ENCODE data around the gene PNKP.
A peak's percentile ranks its signal among the peaks of the same experiment; 100 is the strongest.

Gene PNKP

GRCh38 chr19:49857061-49857837 is 10.1 kb downstream of the PNKP start:
- no peak for DNase-seq

- no peak for DNase-seq
These were observed 10.8 kb downstream of the PNKP start for GRCh38 chr19:49856574-49857021.

DNA sequence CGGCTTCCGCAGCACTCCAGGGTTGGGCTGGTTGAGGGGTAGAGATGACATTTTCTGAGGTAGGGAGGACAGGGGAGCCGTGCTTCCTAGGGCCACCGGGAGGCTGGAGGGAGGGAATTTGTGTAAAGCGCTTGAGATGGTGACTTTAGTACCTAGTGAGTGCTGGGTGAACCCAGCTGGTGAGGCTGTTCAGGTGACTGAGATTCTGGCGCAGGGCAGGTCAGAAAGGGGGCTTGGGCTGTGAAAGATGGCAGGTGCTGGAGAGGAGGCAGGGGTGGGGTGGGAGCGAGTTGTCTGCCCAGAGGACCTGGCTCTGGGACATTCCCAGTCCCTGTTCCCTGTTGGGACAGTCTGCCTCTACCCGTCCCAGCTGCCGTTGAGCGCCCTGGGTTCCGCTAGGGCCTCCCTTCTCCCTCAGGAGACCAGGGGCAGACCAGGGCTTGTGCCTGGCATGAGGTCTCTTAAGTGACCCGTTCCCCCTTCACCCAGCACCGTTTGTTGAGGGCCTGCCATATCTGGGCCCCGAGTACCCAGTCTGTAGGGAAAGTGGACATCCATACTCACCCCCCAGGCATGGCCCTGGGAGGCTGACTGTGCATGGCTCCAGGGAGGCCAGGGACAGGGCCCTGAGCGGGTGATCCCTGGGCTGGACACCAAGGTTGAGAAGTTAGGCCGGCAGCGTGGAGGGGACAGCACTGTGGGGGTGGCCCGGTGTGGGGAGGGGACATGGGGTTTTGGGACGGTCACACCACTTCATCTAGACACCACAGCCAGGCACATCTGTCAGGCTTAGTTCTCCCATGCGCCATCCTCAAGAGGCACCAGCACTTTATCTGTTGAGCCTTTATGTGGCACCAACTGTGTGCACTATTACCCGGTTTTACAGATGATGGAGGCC is 11.5 kb downstream of the PNKP start:
- no peak for DNase-seq

DNA sequence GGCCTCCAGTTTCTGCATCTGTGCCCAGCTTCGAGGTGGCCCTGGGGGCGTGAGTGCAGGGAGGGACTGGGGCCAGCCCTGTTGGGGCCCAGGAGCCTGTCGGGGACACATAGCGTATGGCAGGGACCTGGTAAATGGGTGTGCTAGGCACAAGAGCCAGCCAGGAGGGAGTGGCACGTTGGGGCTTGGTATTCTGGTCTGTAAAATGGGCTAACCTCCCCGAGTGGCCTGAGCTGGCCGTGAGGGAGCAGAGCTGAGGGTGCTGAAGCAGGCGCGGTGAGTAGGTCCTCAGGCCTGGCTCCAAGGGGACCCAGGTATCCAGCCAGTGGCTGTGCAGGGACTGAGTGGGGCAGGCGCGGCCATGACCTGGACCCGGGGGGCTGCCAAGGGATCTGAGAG is 12.1 kb downstream of the PNKP start:
- DNase-seq = no peak

GRCh38 chr19:49854378-49855263 is 12.8 kb downstream of the PNKP start:
- no peak for DNase-seq

- DNase-seq = no peak
These were observed 13.5 kb downstream of the PNKP start for GRCh38 chr19:49853852-49854377.

- no peak for DNase-seq
These were observed 14.7 kb downstream of the PNKP start for GRCh38 chr19:49852631-49853126.

DNA sequence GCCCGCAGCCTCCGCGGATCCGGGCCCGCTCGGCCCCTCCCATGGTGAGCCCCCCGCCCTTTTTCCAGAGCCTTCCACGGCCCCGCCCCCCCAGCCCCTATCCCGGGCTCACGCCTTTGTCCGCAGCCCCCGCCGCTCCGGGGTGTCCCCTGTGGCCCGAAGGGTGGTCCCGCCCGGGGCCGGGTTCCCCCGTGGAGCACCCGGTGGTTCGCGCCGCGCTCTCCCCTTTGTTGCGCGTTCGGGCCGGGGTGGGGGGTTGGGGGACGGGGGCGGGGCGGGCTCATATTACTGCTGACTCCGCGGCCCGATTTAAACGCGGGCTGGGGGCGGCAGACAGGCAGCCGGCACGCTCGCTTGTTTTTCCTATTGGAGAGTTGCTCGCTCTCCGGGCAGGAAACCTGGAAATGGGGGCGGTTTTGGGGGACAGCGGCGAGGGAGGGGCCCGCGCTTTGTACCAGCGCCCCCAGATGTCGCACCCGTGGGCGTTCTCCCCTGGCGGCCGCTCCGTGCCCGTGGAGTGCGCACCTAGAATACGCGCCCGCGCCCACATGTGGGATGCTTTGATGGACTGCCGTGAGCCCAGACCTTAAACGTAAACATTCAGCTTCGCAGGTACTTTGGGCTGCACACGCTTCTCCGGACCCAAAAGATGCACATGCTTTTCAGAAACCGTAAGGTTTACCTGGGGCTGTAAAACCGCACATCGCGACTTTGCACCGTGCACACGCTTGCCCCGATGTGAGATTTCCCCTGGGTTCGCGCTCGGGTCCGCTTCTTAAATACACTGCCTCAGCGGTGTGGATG is 15.7 kb downstream of the PNKP start:
- DNase-seq = peak; percentile 56 to 64

DNA sequence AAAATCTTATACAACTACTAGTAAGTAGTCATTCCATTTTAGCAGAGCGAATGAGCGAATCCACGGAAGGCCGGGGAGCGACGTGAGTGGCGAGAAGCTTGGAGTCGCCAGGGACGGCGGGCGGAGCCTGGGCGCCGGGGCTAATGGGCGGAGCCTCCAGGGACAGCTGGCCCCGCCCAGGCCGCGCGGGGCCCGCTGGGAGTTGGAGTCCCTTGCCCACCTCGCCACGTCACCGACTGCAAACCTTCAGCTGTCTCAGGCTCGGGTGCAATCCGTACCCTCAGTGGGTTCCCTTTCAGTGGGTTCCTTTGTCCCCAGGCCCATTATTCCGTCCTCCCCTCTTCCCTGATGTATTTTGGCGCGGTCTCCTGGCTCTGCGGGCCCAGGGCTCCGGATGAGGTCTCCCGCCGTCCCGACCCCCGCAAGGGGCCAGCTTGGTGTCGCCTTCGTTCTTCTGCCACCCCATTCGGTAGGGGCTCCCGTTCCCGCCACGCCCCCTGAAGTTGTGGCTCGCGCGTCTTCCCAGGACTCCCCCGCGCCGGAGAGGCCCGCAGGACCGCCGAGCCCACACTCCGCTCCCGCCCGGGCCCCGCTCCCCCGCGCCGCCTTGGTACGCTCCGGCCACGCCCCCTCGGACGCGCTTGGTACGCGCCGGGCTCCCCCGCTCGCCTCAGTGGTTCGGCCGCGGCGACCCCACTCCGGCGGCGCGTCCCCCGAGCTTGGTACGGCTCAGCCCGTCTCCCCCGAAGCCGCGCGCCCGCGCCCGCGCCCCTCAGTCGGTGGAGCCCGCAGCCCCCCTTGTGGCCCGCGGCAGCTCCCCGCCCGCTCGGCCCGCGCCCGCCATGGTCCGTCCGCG is 16.7 kb downstream of the PNKP start, which contains the start of gene PTOV1:
Gene PTOV1 (plus strand): TSS at position 673 of the 856 bp plus-strand sequence.
- peak; percentile 95 to 96 for DNase-seq

GRCh38 chr19:49850221-49850486 is 17.2 kb downstream of the PNKP start:
- no peak for DNase-seq

DNA sequence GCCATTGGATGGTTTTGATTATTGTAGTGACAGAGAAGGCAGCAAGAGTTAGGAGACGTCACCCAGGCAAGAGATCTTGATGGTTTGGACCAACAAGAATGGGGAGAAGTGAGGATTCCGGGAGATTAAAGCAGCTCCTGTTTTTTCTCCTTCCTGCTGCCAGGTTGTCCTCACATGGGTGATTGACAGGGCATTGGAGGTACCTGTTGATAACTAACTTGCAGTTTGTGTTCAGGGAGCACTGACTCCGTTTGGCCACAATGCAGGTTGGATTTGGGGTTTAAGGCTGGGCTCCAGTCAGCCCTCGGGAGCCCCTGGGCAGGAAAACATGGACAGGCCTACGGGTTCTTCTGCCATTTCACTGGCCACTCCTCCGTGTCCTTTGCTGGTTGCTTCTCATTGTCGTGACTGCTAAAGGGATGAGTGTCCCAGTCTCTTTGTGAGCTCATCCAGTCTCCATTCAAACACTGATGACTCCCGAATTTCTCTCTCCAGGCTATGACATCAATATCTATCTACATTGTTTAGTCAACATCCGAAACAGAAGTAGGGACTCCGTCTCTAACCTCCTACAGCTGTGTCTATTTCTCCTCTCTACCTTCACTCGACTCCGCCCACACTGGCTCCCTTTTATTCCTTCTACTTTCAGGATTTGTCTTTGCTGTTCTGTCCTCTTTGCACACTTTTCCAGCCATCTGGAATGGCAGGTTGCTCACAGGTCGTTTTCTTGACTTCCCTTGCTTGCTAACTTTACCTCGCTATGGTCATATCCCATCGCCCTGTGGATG is 17.7 kb downstream of the PNKP start:
- no peak for DNase-seq

DNA sequence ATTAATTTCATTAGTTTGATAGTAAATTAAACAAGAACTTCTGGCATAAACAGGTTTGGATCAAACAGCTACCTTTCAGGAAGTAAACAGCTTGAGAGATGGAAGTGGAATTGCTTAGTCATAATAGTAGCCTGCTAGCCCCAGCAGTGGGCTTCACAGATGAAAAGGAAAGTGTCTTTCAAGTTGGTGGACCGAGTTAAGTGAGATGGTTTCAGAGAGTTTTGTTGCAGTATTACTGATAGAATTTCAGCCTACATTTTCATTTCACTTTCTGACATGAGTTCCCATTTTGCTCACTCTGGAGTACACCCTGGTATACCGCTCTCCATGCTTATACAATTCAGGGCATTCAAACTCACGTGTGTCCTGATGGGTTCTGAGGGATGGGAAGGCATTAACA is 18.4 kb downstream of the PNKP start:
- DNase-seq = no peak

DNA sequence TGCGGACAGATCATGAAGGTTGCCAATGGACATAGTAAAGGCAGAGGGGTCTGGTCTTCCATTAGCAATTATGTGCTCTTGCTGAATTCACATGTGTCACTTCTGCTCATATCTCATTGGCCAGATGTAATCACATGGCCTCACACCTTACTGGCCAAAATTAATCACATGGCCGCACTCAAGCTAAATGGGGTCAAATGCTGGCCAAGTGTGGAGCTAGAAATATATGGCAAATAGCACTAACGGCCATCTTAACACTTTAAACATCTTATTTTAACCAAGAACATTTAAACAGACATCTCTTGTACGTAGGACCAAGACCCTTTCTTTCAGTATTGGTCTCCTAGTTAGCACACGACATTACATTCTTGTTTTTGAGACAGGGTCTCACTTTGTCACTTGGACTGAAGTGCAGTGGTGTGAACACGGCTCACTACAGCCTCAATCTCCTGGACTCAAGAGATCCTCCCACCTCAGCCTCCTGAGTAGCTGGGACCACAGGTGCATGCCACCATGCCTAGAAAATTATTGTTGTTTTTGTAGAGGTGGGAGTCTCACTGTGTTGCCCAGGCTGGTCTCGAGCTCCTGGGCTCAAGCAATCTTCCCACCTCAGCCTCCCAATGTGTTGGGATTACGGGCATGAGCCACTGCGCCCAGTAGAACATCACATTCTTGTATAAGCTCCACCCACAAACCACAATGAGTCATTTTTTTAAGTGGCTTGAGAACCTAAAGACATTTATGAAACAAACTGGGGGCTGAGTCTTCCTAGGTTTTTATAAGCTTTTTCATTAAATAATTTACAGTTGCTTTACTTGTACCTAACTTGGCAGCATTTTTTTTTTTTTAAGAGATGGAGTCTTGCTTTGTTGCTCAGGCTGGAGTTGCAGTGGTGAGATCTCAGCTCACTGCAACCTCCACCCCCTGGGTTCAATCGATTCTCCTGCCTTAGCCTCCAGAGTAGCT is 19.4 kb downstream of the PNKP start:
- no peak for DNase-seq

GRCh38 chr19:49846408-49846807 is 21.0 kb downstream of the PNKP start:
- no peak for DNase-seq

GRCh38 chr19:49845414-49845813 is 22.0 kb downstream of the PNKP start:
- no peak for DNase-seq

GRCh38 chr19:49844138-49845095 is 23.0 kb downstream of the PNKP start:
- DNase-seq = no peak

DNA sequence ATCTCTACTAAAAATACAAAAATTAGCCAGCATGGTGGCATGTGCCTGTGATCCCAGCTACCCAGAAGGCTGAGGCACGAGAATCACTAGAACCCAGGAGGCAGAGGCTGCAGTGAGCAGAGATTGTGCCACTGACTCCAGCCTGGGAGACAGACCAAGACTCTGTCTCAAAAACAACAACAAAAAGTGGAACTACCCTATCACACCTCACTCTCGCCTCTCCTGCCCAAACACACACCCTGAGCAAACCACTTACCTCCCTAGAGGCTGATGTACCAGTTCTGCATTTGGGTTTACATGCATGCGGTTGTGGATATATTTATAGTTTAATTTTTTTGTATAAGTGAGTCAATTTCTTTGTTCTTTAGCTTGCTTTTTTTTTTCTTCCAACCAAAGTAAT is 24.1 kb downstream of the PNKP start:
- no peak for DNase-seq

All from NCI-H1930 (cell line).